ENCODE measurements around the gene TBX4. TPM values are rescaled to one million over a fixed set of nuclear protein-coding genes. Genes with fewer than 3 reads are reported as not detected.

Gene TBX4
- total and polyA plus RNA-seq, 2 of the 13 experiments (the other 11 are each of a cell fraction or from before 2014, with no cell fraction given) = 0.11 to 1.1 TPM

DNA sequence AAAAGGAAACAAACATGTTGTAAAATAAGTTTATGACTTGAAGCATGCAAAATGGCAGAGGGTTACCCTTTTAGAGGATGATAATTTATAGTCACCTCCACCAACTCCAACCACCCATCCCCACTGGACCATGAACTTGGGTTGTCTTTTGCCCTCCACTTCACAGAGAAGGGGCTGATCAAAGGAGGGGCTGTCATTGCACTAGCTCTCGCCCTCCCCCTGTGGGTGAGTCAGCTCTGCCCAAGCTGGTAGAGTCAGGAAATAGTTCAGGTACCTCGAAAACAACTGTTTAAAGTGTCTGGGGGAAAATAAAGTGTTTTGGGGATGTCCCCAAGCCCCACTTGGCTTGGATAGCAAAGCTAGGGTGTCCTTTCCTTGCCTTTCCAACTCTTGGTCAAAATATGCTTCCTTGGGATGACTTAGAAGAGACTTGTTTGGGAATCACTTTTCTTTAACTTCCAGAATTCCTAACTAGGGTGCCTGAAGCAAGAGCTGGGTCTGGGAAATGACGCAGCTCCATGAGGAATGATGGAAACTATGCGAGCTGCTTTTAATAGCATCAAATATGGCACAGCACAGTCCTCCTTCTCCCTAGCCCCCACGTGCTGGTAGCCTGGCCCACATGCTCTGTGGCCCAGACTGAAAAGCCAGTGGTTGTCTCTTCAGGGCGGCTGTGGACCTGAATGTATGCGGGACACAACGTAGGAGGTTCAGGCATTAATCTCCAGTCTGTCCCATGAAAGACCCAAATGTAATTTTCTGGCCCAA lies 40.7 kb downstream of the TBX4 start (continued):
- TF ChIP-seq, protein P1, sequence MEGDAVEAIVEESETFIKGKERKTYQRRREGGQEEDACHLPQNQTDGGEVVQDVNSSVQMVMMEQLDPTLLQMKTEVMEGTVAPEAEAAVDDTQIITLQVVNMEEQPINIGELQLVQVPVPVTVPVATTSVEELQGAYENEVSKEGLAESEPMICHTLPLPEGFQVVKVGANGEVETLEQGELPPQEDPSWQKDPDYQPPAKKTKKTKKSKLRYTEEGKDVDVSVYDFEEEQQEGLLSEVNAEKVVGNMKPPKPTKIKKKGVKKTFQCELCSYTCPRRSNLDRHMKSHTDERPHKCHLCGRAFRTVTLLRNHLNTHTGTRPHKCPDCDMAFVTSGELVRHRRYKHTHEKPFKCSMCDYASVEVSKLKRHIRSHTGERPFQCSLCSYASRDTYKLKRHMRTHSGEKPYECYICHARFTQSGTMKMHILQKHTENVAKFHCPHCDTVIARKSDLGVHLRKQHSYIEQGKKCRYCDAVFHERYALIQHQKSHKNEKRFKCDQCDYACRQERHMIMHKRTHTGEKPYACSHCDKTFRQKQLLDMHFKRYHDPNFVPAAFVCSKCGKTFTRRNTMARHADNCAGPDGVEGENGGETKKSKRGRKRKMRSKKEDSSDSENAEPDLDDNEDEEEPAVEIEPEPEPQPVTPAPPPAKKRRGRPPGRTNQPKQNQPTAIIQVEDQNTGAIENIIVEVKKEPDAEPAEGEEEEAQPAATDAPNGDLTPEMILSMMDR (CRISPR knock-in tag; IDR thresholded peaks at IDR 0.05) = peak; percentile 67
- TF ChIP-seq EP300 (IDR thresholded peaks at IDR 0.05; ENCODE audit: low read depth in 2 of 2, low read length in 2 of 2) = peak in 1 of 2 experiments; percentile 72; a peak in 1 of 4 replicates
- peak; percentile 37; the same call in 1 of the 2 replicates for TF ChIP-seq EP300 (CRISPR knock-in tag; IDR thresholded peaks at IDR 0.05; ENCODE audit: borderline replicate concordance)
- TF ChIP-seq NR2F6 (IDR thresholded peaks at IDR 0.05) = peak; percentile 27; the same call in 1 of the 2 replicates
- peak; percentile 37; the same call in 1 of the 2 replicates for TF ChIP-seq NR2F6 (CRISPR knock-in tag; IDR thresholded peaks at IDR 0.05)
- no peak for TF ChIP-seq NFIB (CRISPR knock-in tag; IDR thresholded peaks at IDR 0.05; ENCODE audit: borderline replicate concordance)
- TF ChIP-seq ARID3A (IDR thresholded peaks at IDR 0.05; ENCODE audit: low read depth, low read length) = peak; percentile 35; the same call in 1 of the 2 replicates
- TF ChIP-seq HNRNPK (IDR thresholded peaks at IDR 0.05; ENCODE audit: low read depth, low read length, poor library complexity, severe bottlenecking) = no peak
- TF ChIP-seq, protein P2, sequence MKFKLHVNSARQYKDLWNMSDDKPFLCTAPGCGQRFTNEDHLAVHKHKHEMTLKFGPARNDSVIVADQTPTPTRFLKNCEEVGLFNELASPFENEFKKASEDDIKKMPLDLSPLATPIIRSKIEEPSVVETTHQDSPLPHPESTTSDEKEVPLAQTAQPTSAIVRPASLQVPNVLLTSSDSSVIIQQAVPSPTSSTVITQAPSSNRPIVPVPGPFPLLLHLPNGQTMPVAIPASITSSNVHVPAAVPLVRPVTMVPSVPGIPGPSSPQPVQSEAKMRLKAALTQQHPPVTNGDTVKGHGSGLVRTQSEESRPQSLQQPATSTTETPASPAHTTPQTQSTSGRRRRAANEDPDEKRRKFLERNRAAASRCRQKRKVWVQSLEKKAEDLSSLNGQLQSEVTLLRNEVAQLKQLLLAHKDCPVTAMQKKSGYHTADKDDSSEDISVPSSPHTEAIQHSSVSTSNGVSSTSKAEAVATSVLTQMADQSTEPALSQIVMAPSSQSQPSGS (CRISPR knock-in tag; IDR thresholded peaks at IDR 0.05) = peak; percentile 24; the same call in 1 of the 2 replicates
- TF ChIP-seq, protein P3, sequence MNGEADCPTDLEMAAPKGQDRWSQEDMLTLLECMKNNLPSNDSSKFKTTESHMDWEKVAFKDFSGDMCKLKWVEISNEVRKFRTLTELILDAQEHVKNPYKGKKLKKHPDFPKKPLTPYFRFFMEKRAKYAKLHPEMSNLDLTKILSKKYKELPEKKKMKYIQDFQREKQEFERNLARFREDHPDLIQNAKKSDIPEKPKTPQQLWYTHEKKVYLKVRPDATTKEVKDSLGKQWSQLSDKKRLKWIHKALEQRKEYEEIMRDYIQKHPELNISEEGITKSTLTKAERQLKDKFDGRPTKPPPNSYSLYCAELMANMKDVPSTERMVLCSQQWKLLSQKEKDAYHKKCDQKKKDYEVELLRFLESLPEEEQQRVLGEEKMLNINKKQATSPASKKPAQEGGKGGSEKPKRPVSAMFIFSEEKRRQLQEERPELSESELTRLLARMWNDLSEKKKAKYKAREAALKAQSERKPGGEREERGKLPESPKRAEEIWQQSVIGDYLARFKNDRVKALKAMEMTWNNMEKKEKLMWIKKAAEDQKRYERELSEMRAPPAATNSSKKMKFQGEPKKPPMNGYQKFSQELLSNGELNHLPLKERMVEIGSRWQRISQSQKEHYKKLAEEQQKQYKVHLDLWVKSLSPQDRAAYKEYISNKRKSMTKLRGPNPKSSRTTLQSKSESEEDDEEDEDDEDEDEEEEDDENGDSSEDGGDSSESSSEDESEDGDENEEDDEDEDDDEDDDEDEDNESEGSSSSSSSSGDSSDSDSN (CRISPR knock-in tag; IDR thresholded peaks at IDR 0.05) = 0 out of 2 replicates have a peak, but pooled peaks have one; percentile 21
- TF ChIP-seq RORA (CRISPR knock-in tag; IDR thresholded peaks at IDR 0.05) = no peak
- TF ChIP-seq ZNF644 (CRISPR knock-in tag; IDR thresholded peaks at IDR 0.05; ENCODE audit: low read depth) = peak; percentile 72; the same call in 1 of the 2 replicates
- no peak for TF ChIP-seq ZSCAN29 (CRISPR knock-in tag; conservative IDR thresholded peaks at IDR 0.05)
- peak; percentile 58; the same call in 1 of the 2 replicates for TF ChIP-seq ZBTB7B (CRISPR knock-in tag; IDR thresholded peaks at IDR 0.05)
- TF ChIP-seq ZKSCAN5 (CRISPR knock-in tag; IDR thresholded peaks at IDR 0.05) = peak; percentile 82; the same call in 1 of the 2 replicates
- TF ChIP-seq NFE2L1 (CRISPR knock-in tag; IDR thresholded peaks at IDR 0.05; ENCODE audit: borderline replicate concordance) = no peak
- TF ChIP-seq XRCC5 (optimal IDR thresholded peaks at IDR 0.05; ENCODE audit: low read length) = peak; percentile 22
- TF ChIP-seq EHMT2 (IDR thresholded peaks at IDR 0.05; ENCODE audit: borderline replicate concordance, low read depth, low read length) = peak; percentile 46; the same call in 1 of the 2 replicates
- peak; percentile 61 for TF ChIP-seq SAP130 (CRISPR knock-in tag; IDR thresholded peaks at IDR 0.05; ENCODE audit: low read depth)
- no peak for TF ChIP-seq ZNF501 (CRISPR knock-in tag; IDR thresholded peaks at IDR 0.05)
- TF ChIP-seq ZNF292 (CRISPR knock-in tag; IDR thresholded peaks at IDR 0.05; ENCODE audit: borderline replicate concordance, low read depth) = peak; percentile 17; the same call in 1 of the 2 replicates
- TF ChIP-seq ZNF263 (CRISPR knock-in tag; IDR thresholded peaks at IDR 0.05) = peak; percentile 37; the same call in 1 of the 2 replicates
- TF ChIP-seq MED1 (CRISPR knock-in tag; IDR thresholded peaks at IDR 0.05) = no peak; the same call in 1 of the 2 replicates

Measured in HepG2 (cell line).